Astrocyte (in vitro differentiated cells and primary cell): Measurements from ENCODE around the gene ATP2B3. TPM values are rescaled to one million over a fixed set of nuclear protein-coding genes. Genes with fewer than 3 reads are reported as not detected.

Experiments
- DNase-seq: peaks from one replicate; pipeline ENCODE4 v3.0.0-alpha.2; 2010; ENCODE audit warnings: low read depth
- FAIRE-seq: peaks from 2 replicates; lab custom pipeline; 2011; peaks lifted over from hg19 to GRCh38; lab: Jason Lieb, UNC
- H2AFZ ChIP-seq: 2 replicates; pipeline ENCODE4 v1.6.0; 2012; ENCODE audit warnings: low read depth, low read length, inconsistent platforms
- H3K27ac ChIP-seq: 2 replicates; pipeline ENCODE4 v1.5.1; 2011; ENCODE audit warnings: low read depth, low read length, inconsistent platforms
- H3K27me3 ChIP-seq: 2 replicates; pipeline ENCODE4 v1.6.0; 2011; ENCODE audit warnings: low read length, inconsistent platforms; ENCODE audit not compliant: insufficient read depth
- H3K36me3 ChIP-seq: 2 replicates; pipeline ENCODE4 v1.5.1; 2011; ENCODE audit warnings: low read length, inconsistent platforms; ENCODE audit not compliant: insufficient read depth
- H3K4me1 ChIP-seq: 2 replicates; pipeline ENCODE4 v1.5.1; 2011; ENCODE audit warnings: low read length, inconsistent platforms; ENCODE audit not compliant: insufficient read depth
- H3K4me2 ChIP-seq: 2 replicates; pipeline ENCODE4 v1.6.0; 2012; ENCODE audit warnings: low read length, inconsistent platforms
- H3K4me3 ChIP-seq: 2 replicates; pipeline ENCODE4 v1.5.1; 2011; ENCODE audit warnings: low read depth, mild to moderate bottlenecking, low read length, inconsistent platforms; ENCODE audit not compliant: insufficient read depth
- H3K79me2 ChIP-seq: 2 replicates; pipeline ENCODE4 v1.6.0; 2012; ENCODE audit warnings: mild to moderate bottlenecking, low read length, inconsistent platforms; ENCODE audit not compliant: insufficient read depth
- H3K9ac ChIP-seq: 2 replicates; pipeline ENCODE4 v1.6.0; 2012; ENCODE audit warnings: mild to moderate bottlenecking, low read length, inconsistent platforms
- H3K9me3 ChIP-seq: 2 replicates; pipeline ENCODE4 v1.5.1; 2012; ENCODE audit warnings: low read depth, mild to moderate bottlenecking, low read length, inconsistent platforms; ENCODE audit not compliant: insufficient read depth
- H4K20me1 ChIP-seq: 2 replicates; pipeline ENCODE4 v1.6.0; 2012; ENCODE audit warnings: low read length, inconsistent platforms; ENCODE audit not compliant: insufficient read depth
- H3K27ac Mint-ChIP-seq: one replicate; pipeline ENCODE4 v1.8.0; 2021; ENCODE audit warnings: mild to moderate bottlenecking, mixed read lengths; ENCODE audit not compliant: unreplicated experiment
- H3K27me3 Mint-ChIP-seq: one replicate; pipeline ENCODE4 v1.8.0; 2021; ENCODE audit warnings: low read depth, mixed read lengths; ENCODE audit not compliant: unreplicated experiment
- H3K36me3 Mint-ChIP-seq: one replicate; pipeline ENCODE4 v1.8.0; 2021; ENCODE audit warnings: low read depth, mixed read lengths; ENCODE audit not compliant: unreplicated experiment
- H3K4me1 Mint-ChIP-seq: one replicate; pipeline ENCODE4 v1.8.0; 2021; ENCODE audit warnings: low read depth, mixed read lengths; ENCODE audit not compliant: unreplicated experiment
- H3K4me3 Mint-ChIP-seq: one replicate; pipeline ENCODE4 v1.8.0; 2021; ENCODE audit warnings: mild to moderate bottlenecking, moderate library complexity, mixed read lengths; ENCODE audit not compliant: unreplicated experiment
- H3K9me3 Mint-ChIP-seq: one replicate; pipeline ENCODE4 v1.8.0; 2021; ENCODE audit warnings: mild to moderate bottlenecking, mixed read lengths; ENCODE audit not compliant: unreplicated experiment
- EZH2 ChIP-seq: IDR thresholded peaks from 2 replicates; pipeline ENCODE4 v1.6.1; 2012; ENCODE audit warnings: mild to moderate bottlenecking, low read length, inconsistent platforms; ENCODE audit not compliant: insufficient read depth
- total RNA-seq: library from RNA; stranded (reverse); gene quantifications from 2 replicates; pipeline ENCODE4 v1.2.1, GENCODE V29; 2021
- TF ChIP-seq, protein P1 (sequence below): IDR thresholded peaks from 2 replicates; pipeline ENCODE4 v1.5.1; 2011; ENCODE audit warnings: low read depth, mild to moderate bottlenecking, inconsistent platforms, low read length, moderate library complexity; ENCODE audit not compliant: insufficient read depth

The ATP2B3 gene
- total RNA-seq, 1 donor from 2014 or later: 0.52 TPM

DNA sequence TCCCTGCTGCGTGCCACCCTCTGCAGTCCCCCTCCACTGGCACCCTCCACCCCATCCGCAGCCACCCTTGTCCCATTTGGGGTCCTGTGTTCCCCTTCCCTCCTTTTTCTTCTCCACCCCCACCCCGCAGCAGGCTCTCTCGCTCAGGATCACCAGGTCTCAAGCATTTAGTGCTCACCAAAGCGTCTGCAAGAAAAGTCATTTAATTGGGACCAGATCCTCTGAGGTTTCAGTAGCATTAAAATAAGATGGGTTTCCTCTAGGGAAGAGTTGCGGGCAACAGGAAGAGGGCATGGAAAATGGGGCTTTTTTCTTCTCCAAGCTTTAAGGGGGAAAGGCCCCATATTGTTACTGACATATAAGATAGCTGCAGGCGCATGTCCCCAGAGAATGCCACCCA, 42.2 kb upstream of the ATP2B3 start:
- DNase-seq: no peak
- H3K27me3 ChIP-seq: no peaks in the 10 kb centered on the region
- Mint-ChIP-seq H3K4me1 (peaks cover 6% of the 10 kb centered on the region), H3K27ac (no peak overlapping the region), H3K4me3 (no peak overlapping the region), H3K36me3 (peaks cover 3% of the 10 kb centered on the region), H3K27me3 (peaks cover 1% of the 10 kb centered on the region), H3K9me3 (no peaks in the 10 kb centered on the region)
- no peaks in the 10 kb centered on the region for H3K36me3 ChIP-seq
- no peaks in the 10 kb centered on the region for H4K20me1 ChIP-seq
- no peak for FAIRE-seq
- H3K79me2 ChIP-seq: no peaks in the 10 kb centered on the region
- TF ChIP-seq, protein P1, sequence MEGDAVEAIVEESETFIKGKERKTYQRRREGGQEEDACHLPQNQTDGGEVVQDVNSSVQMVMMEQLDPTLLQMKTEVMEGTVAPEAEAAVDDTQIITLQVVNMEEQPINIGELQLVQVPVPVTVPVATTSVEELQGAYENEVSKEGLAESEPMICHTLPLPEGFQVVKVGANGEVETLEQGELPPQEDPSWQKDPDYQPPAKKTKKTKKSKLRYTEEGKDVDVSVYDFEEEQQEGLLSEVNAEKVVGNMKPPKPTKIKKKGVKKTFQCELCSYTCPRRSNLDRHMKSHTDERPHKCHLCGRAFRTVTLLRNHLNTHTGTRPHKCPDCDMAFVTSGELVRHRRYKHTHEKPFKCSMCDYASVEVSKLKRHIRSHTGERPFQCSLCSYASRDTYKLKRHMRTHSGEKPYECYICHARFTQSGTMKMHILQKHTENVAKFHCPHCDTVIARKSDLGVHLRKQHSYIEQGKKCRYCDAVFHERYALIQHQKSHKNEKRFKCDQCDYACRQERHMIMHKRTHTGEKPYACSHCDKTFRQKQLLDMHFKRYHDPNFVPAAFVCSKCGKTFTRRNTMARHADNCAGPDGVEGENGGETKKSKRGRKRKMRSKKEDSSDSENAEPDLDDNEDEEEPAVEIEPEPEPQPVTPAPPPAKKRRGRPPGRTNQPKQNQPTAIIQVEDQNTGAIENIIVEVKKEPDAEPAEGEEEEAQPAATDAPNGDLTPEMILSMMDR: no peak
- no peak for TF ChIP-seq EZH2
- H3K4me3 ChIP-seq: no peak overlapping the region
- H3K4me2 ChIP-seq: peak overlapping the region; percentile 29
- H3K9me3 ChIP-seq: no peaks in the 10 kb centered on the region
- peak overlapping the region; percentile 26 for H3K27ac ChIP-seq
- H3K9ac ChIP-seq: peak overlapping the region; percentile 26
- H2AFZ ChIP-seq: no peak overlapping the region
- H3K4me1 ChIP-seq: peaks cover 30% of the 10 kb centered on the region

DNA sequence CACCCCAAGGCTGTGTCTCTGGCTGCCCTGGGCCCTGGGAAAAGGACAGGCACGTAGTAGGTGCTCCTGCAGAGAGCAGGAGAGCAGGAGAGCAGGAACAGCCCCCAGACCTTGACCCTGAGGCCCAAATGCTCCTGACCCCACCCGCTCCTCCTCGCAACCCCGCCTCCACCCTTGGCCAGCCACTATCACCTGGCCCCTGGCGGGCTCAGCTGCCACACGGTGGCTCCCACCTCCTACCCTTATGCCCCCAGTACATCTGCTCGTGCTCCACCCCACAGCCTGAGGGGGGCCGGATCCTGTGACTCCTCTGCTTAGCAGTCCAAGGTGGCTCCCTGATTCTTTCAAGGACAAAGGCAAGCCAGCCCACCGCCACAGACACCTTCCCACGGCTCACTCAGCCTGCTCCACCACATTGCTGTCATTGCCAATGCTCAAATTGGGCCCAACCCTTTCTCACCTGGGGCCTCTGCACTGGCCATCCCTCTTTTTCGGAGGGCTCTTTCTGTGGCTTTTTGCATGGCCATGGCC, 41.6 kb upstream of the ATP2B3 start:
- no peak overlapping the region for H3K27ac Mint-ChIP-seq
- H3K4me3 Mint-ChIP-seq: no peak overlapping the region

More for the DNA sequence above, 41.6 kb upstream of the ATP2B3 start:
- Mint-ChIP-seq H3K27me3 (peaks cover 1% of the 10 kb centered on the region), H3K4me1 (peaks cover 6% of the 10 kb centered on the region), H3K9me3 (no peaks in the 10 kb centered on the region), H3K36me3 (peaks cover 3% of the 10 kb centered on the region)
- H3K27me3 ChIP-seq: no peaks in the 10 kb centered on the region
- no peak overlapping the region for H3K27ac ChIP-seq
- H3K79me2 ChIP-seq: no peaks in the 10 kb centered on the region
- TF ChIP-seq EZH2: no peak
- TF ChIP-seq, protein P1: no peak
- no peaks in the 10 kb centered on the region for H3K36me3 ChIP-seq
- H4K20me1 ChIP-seq: no peaks in the 10 kb centered on the region
- no peak overlapping the region for H2AFZ ChIP-seq
- no peak overlapping the region for H3K4me3 ChIP-seq
- no peaks in the 10 kb centered on the region for H3K9me3 ChIP-seq
- peak overlapping the region; percentile 5 for H3K4me2 ChIP-seq
- no peak overlapping the region for H3K9ac ChIP-seq
- H3K4me1 ChIP-seq: peaks cover 30% of the 10 kb centered on the region
- FAIRE-seq (no peak), DNase-seq (no peak)
